Left colon (tissue), 2 donors: ENCODE measurements around the gene GET3. TPM values are rescaled to one million over a fixed set of nuclear protein-coding genes. Genes with fewer than 3 reads are reported as not detected.

ENCODE experiments used
- ATAC-seq: fragments of 200-7000 bp; cut with Tn5 transposase; one replicate; pipeline ENCODE4 v1.9.1; 2020; ENCODE audit warnings: mild to moderate bottlenecking, moderate library complexity
- DNase-seq, 2 donors: peaks; one replicate each; pipeline ENCODE4 v3.0.0-alpha.2; 2020
- intact Hi-C, 2 donors: fragments of 100-400 bp; cut with DNase I in 1 of 2; cut with micrococcal nuclease in 1 of 2; formaldehyde crosslinking; loops; one replicate each; pipeline versions ENCODE4 v1.11.2 to v1.14.0; 2022; cut with DNase I, micrococcal nuclease
- total RNA-seq, 2 donors: library from RNA; stranded (reverse); fragmentation: NEBNext Ultra II Directional; extraction: Animal tissue kit (Norgen Biotek cat#: 25700); gene quantifications; one replicate each; pipeline ENCODE4 v1.2.1, GENCODE V29; 2021
- donor health status: DM: no; HTN: no; CAD: no.
- donor health status: DM: yes; HTN: yes; CAD: no.

GET3 gene
- total RNA-seq, 2 donors from 2014 or later: 50.1 to 56.5 TPM

DNA sequence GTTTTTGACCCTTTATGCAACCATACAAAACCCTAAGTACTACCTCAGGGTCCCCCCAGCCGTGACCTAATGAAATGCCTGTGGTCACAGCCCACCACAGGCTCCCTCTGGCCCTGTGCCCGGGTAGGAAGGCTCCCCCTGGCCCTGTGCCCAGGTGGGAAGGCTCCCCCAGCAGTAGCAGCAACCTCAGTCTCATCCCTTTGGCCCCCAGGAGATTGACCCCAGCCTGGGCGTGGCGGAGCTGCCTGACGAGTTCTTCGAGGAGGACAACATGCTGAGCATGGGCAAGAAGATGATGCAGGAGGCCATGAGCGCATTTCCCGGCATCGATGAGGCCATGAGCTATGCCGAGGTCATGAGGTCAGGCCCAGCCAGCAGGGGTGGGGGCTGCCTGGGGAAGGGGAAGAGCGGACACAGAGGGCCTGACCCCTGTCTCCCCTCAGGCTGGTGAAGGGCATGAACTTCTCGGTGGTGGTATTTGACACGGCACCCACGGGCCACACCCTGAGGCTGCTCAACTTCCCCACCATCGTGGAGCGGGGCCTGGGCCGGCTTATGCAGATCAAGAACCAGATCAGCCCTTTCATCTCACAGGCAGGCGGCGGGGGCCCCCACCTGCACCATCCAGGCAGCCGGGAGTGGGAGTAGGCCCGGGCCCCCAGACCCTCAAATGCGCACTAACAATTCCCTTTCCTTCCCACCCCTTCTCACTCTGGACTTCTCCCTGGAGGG is 8.0 kb downstream of the GET3 start:
- no peak for DNase-seq
- ATAC-seq: no peak
- intact Hi-C loops: no loop called here

DNA sequence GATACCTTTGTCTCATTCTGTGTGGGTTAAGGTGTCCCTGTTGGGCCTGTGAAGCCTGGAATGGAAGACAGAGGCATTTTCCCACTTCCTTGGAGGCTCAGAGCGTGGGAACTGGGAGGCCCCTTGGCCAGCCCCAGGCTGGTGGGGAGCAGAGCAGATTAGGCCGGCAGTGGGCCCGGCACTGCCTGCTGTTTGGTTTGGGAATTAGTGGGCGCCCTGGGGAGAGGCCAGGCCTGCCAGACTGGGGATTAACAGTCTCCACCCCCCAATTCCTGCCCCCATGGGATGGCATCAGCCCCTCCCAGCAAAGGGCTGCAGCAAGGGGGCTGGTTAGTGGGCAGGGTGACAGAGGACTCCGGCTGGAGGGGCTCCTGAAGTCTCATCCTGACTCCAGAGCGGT is 11.2 kb downstream of the GET3 start:
- DNase-seq: no peak
- intact Hi-C loops: no loop called here
- ATAC-seq: no peak

DNA sequence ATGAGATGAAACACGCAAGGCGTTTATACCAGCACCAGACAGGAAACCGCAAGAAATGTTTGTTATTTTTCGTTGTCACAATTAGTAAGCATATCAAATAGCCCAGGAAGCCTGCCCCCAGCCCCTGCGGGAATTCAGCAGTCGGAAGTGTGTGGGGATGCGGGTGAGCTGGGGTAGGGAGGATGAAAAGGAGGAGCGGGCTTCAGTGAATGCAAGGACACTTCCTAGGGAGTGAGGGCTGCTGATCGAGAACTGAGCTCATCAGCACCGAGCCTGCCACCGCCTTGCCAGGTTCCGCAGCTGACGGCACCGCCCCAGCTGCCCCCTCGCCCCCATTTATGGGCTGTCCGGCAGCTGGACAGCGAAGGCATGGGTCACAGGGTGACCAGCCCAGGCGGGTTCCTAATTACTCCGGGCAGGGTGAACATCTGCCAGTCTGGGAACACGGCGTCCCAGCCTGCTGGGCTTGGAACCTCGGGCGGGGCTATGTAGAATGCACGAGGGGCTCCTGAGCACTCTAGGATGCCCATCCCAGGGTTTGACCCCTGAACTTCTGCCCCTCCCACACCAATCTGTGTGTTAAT is 12.7 kb downstream of the GET3 start:
- DNase-seq (peak; percentile 42 to 77), ATAC-seq (peak; percentile 73)
- intact Hi-C loops: no loop called here

DNA sequence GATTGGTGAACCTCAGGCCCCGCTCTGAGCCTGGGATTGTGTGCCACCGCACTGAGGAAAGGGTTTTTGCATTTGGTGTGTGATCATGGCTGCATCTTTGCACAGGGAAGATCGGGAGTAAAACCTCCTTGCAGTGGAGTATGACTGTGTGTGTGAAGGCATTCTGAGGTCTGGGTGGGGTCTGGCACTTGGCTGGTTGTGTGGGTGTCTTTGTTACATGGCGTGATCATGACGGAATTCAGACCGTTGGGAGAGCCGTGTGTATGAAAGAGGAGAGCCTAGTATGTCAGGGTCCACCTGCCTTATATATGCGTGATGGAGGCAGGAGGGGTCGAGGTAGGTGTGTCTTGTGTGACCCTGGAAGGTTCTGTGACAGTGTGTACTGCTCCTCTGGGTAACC is 13.6 kb downstream of the GET3 start:
- intact Hi-C loops: no loop called here
- no peak for ATAC-seq
- no peak for DNase-seq

DNA sequence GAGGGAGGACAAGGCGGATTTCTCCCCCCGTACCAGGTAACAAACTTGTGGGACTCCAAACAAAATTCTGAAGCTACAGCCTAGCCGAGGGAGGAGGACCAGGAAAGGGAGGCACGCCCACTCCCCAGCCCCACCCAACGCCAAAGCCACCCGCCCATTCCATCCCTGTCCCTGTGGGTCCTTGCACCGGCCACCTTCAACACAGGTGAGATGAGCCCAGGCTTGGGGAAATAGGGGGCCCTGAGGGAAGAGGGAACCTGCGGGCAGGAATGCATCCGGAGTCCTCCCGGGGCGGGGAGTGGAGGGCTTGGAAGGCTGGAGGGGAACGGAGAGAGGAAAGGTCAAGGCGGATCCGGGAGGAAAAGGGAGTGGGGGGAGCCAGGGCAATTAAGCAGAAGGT is 14.3 kb downstream of the GET3 start, which contains the start of gene BEST2:
Gene BEST2, plus strand, starts transcription at position 157 of the 400 bp plus-strand sequence. CDS start 802 bp downstream, outside the sequence.
- ATAC-seq: peak; percentile 44

GRCh38 chr19:12752056-12752781 is 14.9 kb downstream of the GET3 start:
- ATAC-seq: no peak
- DNase-seq: no peak
- intact Hi-C loops: no loop called here

More for the DNA sequence above, 14.3 kb downstream of the GET3 start, which contains the start of gene BEST2:
- DNase-seq: no peak
- intact Hi-C loops: no loop called here

- intact Hi-C loops: no loop called here
Measured at GRCh38 chr19:12754465-12755196, 17.3 kb downstream of the GET3 start.

GRCh38 chr19:12756150-12756883 is 19.0 kb downstream of the GET3 start:
- ATAC-seq: no peak
- intact Hi-C loops: no loop called here

More at GRCh38 chr19:12754465-12755196, 17.3 kb downstream of the GET3 start:
- DNase-seq (no peak), ATAC-seq (no peak)

GRCh38 chr19:12757544-12758274 is 20.4 kb downstream of the GET3 start:
- intact Hi-C loops: no loop called here
- ATAC-seq: peak; percentile 89
- DNase-seq: peak; percentile 65 to 73

More at GRCh38 chr19:12756150-12756883, 19.0 kb downstream of the GET3 start:
- DNase-seq: no peak

DNA sequence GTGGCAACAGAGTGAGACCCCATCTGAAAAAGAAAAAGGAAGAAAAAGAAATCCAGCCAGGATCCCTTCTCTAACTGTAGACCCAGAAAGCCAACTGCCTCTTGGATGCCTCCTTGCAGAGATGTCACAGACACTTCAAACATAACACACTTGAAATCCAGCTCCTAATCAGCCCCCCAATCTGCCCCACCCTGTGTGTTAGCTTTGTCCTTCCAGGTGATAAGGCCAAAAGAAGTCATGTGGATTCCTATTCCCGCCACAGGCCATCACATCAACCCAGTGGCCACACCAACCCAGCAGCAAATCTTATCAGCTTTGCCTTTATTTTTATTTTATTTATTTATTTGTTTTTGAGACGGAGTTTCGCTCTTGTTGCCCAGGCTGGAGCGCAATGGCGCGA is 22.4 kb downstream of the GET3 start:
- ATAC-seq (no peak), DNase-seq (no peak)
- intact Hi-C loops: loop anchor here (5.0 to 10.0 kb wide), 3 partner anchors 38 to 85 kb away; partner anchors contain the start of genes PRDX2 (in 1 of the 2) and THSD8 (in 1 of the 2)

DNA sequence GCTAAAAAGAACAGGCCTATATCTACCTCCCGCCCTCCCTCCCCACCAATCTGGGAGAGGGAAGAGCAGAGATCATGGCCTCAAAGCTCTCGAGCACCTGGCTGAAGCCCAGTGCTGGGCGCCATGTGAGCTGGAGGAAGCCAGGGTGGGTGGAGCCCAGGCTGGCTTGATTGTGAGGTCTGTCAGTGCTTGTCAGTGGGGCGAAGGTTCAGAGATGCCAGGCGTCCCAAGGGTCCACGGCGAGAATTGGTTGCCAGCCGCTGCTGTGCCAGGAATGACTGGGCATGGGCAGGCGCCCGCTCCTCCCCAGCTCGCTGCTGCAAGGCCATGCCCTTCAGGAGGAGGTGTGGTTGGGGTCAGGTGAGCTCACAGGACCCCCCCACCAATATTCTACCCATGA is 25.8 kb downstream of the GET3 start:
- ATAC-seq: no peak
- no peak for DNase-seq
- intact Hi-C loops: loop anchor here (5.0 to 10.0 kb wide), 3 partner anchors 34 to 82 kb away; partner anchors contain the start of genes PRDX2 (in 1 of the 2) and THSD8 (in 1 of the 2)

DNA sequence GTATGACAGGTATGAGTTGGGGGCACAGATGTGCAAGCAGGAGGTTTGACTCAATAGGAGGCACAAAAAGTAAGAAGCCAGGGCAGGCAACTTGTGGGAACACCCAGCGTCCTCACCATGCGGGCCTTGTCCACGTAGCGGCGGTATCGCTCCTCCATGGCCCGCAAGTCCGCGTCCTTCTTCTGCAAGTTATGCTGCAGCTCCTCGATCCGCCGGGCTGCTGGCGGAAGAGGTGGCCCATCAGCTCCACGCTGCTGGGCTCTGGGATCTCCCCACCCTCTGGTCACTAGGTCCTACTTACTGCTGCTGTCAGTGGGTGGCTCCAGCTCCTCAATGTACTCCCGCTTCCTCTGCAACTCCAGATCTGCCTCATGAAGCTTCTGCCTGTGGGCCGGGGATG is 27.4 kb downstream of the GET3 start:
- intact Hi-C loops: loop anchor here (5.0 to 10.0 kb wide), 3 partner anchors 33 to 80 kb away; partner anchors contain the start of genes PRDX2 (in 1 of the 2) and THSD8 (in 1 of the 2)
- DNase-seq (no peak), ATAC-seq (no peak)

DNA sequence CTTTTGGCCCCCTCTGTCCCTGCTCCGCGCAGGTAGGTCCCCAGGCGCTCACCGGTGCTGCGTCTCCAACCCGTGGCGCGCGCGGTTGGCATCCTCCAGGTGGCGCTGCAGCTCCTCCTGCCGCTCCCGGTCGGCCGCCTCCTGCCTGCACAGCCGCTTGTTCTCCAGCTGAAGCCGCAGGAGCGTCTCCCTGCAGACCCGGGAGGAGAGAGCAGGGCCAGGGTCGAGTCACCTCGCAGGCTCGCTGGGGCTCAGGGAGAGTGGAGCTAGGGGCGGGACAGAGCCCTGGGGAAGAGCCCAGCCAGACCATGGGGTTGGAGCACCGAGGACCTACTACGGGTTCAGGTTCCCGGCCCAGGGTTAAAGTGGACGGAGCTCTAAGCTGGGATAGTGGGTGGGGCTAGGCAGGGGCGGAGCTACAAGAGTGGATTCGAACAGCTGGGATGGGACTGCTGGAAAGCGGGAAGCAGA is 28.8 kb downstream of the GET3 start:
- ATAC-seq (peak; percentile 85), DNase-seq (peak; percentile 70 to 93)
- intact Hi-C loops: loop anchor here (10.0 kb wide), 1 partner anchor 79 kb away; no protein-coding TSS in a partner anchor

- ATAC-seq: no peak
- DNase-seq: no peak
- intact Hi-C loops: loop anchor here (10.0 kb wide), 1 partner anchor 78 kb away; no protein-coding TSS in a partner anchor
Measured at GRCh38 chr19:12767150-12767549, 29.9 kb downstream of the GET3 start.

- DNase-seq (no peak), ATAC-seq (no peak)
- intact Hi-C loops: loop anchor here (10.0 kb wide), 1 partner anchor 77 kb away; no protein-coding TSS in a partner anchor
Measured at GRCh38 chr19:12767666-12768065, 30.4 kb downstream of the GET3 start.

- DNase-seq (peak; percentile 58 to 74), ATAC-seq (peak; percentile 73)
- intact Hi-C loops: loop anchor here (10.0 kb wide), 1 partner anchor 75 kb away; no protein-coding TSS in a partner anchor
Measured at GRCh38 chr19:12769689-12770088, 32.4 kb downstream of the GET3 start.

GRCh38 chr19:12770922-12771321 is 33.6 kb downstream of the GET3 start:
- DNase-seq (no peak), ATAC-seq (no peak)
- intact Hi-C loops: no loop called here
